ENCODE results near the gene ABCA13.

- TF ChIP-seq CTCF (IDR thresholded peaks at IDR 0.05; ENCODE audit: low read depth, low read length) (no peak), EZH2phosphoT487 (IDR thresholded peaks at IDR 0.05; ENCODE audit: low read depth) (no peak)
Measured at GRCh38 chr7:48351900-48352299, 180.6 kb downstream of the ABCA13 start.

Measured in OCI-LY3 (cell line).